ENCODE results near the gene CTTNBP2NL.
"Not testable (repeated sequence)": the region's sequence is repeated elsewhere in the genome, so short reads cannot be mapped to it uniquely, and the experiment has no call there.

Gene CTTNBP2NL

DNA sequence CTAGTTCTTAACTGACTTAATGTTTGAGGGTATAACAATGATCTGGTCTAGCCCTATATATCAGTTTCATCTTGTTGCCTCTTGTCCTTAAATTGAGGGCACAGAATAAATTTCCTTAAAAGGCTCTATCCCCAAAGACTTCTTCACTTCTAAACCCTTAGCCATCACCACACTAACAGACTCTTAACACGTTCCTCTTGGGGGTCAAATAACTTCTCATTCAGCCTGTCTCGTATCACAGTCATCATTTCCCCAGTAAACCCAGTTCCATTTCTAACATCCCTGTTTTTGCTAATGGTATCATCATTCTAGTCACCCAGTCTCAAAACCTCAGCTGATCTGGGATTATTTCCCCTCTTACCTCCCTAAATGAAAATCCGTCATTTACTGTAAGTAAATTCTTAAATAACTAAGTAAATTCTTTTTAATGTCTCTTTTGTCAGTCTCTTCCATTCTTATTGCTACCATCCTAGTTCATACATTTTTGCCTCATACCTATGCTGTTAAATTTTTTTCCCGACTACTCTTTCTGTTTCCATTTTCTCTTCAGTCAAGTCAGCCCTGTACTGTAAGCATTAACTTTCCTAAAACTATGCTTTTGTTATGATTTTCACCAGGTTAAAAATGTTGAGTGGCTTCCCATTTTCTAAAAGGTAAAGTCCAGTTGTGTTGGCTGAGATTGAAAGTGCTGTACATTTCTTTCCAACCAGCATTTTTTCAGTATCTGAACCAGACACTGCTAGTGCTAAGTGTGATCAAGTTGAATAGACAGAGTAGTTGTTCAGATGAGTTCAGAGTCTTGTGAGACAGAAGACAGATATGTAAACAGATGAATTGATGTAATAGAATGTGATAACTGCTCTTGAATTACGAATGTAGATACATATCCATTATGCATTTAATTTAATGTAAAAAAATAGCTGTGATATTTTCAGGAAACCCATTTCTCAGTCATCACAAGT lies 6.9 kb downstream of the CTTNBP2NL start:
- TF ChIP-seq, protein P1, sequence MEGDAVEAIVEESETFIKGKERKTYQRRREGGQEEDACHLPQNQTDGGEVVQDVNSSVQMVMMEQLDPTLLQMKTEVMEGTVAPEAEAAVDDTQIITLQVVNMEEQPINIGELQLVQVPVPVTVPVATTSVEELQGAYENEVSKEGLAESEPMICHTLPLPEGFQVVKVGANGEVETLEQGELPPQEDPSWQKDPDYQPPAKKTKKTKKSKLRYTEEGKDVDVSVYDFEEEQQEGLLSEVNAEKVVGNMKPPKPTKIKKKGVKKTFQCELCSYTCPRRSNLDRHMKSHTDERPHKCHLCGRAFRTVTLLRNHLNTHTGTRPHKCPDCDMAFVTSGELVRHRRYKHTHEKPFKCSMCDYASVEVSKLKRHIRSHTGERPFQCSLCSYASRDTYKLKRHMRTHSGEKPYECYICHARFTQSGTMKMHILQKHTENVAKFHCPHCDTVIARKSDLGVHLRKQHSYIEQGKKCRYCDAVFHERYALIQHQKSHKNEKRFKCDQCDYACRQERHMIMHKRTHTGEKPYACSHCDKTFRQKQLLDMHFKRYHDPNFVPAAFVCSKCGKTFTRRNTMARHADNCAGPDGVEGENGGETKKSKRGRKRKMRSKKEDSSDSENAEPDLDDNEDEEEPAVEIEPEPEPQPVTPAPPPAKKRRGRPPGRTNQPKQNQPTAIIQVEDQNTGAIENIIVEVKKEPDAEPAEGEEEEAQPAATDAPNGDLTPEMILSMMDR (IDR thresholded peaks at IDR 0.05): no peak
- no peak overlapping the region for H3K27ac ChIP-seq

DNA sequence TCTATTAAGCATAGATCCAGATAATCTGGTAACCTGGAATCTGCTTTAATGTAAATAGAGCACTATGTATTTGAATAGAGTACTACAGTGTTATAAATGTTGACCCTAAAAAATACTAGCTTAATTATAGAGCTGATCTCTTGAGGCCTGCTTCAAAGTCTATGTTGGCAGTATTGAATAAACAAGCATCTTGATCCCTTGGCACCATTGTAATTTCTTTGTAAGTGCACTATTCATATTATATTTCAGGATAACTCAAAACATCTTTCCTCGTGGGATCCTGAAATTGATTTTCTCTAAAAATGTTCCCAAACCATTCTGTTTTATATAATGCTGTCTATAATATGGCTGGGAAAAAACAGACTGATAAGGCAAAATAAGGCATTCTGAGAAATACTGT lies 10.8 kb downstream of the CTTNBP2NL start:
- TF ChIP-seq, protein P1 (IDR thresholded peaks at IDR 0.05): no peak
- no peak for TF ChIP-seq ZFX (IDR thresholded peaks at IDR 0.05; ENCODE audit: borderline replicate concordance)
- no peak overlapping the region for H3K27ac ChIP-seq

DNA sequence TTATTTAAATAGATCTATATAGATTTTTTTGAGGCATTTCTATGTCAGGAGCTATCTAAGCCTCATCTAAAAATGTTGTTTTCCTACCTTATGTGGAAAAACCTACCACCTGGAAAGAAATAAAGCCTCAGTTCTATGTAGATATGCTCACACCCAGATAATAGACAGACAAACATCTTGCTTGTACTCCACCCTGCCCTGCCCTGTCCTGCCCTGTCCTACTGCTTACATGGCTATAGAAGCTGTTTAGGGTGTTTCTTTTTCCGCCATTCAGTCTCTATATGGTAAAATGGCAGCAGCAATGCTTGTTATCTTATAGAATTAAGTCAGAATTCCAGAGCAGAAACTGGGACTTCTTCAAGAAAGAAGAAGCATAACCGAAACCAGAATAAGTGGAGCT lies 13.4 kb downstream of the CTTNBP2NL start:
- no peak for TF ChIP-seq ZFX (IDR thresholded peaks at IDR 0.05; ENCODE audit: borderline replicate concordance)
- TF ChIP-seq, protein P1 (IDR thresholded peaks at IDR 0.05): no peak
- H3K27ac ChIP-seq: no peak overlapping the region

DNA sequence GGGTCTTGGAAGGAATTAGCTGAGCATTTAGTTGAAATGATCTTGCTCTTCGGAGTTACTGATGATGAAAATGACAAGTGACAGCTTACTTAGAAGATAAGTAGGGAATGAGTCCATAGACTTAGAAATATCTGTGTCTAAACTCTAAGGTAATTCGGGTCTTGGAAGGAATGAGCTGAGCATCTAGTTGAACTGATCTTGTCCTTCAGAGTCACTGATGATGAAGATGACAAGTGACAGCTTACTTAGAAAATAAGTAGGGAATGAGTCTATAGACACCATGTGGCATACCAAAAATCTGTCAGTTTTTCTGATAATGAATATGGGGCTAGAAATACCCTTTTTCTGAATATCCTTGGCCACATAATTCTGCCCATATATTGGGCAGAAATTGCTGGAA lies 14.7 kb downstream of the CTTNBP2NL start:
- H3K27ac ChIP-seq: no peak overlapping the region
- TF ChIP-seq, protein P1 (IDR thresholded peaks at IDR 0.05): no peak
- TF ChIP-seq ZFX (IDR thresholded peaks at IDR 0.05; ENCODE audit: borderline replicate concordance): no peak

DNA sequence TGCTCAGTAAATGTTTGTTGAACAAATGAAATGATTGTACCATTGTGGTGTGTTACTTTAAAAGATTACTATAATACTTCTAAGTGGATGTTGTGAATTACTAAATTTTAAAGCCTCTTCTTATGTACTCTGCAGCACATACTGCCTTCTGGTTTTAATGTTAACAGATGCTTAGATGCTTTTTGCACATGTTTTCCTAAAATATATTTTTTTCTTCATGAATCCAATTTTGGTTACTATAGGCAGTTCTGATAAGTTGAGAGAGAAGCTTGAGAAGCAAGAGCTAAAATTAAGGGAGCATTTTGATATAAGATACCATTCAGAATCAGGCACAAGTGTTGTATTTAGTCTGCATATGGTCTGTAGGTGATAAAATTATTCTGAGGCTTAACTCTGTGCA lies 21.3 kb downstream of the CTTNBP2NL start:
- TF ChIP-seq, protein P1 (IDR thresholded peaks at IDR 0.05): no peak
- TF ChIP-seq ZFX (IDR thresholded peaks at IDR 0.05; ENCODE audit: borderline replicate concordance): no peak
- no peak overlapping the region for H3K27ac ChIP-seq

DNA sequence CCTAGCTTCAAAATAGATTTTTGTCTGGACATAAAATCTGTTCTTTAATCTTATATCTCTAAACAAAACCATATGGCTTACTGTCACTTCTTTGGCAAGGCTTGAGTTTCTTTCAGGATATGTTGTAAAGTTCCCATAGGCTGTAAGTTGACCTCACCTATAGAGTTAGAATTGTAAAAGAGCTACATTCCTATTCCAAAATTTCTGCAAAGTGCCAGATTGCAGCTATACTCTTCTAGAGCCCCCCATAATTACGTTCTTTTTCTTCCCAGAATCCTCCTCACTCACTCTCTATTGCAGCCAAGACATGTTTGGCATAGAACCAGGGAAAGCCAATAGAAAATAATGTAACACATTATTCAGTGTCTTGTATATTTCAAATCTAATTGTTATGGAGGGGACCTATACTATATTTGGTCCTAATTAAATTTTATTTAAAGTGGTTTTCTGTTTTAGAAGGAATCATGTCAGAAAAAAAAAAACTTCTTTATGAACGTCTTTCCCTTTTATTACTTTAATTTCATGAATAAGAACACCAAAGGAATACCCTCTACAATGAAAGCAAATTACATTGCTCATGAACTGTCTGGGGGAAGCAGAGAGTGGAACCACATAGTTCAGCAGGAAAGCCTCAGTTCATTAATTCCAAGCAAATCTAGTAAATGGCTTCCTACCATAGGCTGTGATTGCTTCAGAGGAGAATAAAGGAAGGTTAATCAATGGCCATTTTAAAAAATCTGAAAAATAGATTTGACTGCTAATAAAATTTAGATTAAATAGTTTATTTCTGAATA lies 22.3 kb downstream of the CTTNBP2NL start:
- no peak for TF ChIP-seq ZFX (IDR thresholded peaks at IDR 0.05; ENCODE audit: borderline replicate concordance)
- TF ChIP-seq, protein P1 (IDR thresholded peaks at IDR 0.05): no peak
- H3K27ac ChIP-seq: no peak overlapping the region

DNA sequence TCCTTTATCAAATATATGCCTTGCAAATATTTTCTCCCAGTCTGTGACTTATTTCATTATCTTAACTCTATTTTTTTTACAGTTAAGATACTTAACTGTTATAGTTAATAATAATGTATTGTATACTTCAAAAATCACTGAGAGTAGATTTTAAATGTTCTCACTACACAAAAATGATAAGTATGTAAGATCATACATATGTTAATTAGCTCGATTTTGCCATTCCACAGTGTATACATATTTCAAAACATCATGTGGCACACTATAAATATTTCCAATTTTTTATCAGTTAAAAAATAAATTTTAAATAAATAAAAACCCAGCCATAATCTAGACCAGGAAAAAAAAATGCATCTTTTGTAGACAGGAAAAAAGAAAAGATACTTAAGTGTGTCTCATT lies 27.2 kb downstream of the CTTNBP2NL start:
- TF ChIP-seq, protein P1 (IDR thresholded peaks at IDR 0.05): no peak
- no peak for TF ChIP-seq ZFX (IDR thresholded peaks at IDR 0.05; ENCODE audit: borderline replicate concordance)

DNA sequence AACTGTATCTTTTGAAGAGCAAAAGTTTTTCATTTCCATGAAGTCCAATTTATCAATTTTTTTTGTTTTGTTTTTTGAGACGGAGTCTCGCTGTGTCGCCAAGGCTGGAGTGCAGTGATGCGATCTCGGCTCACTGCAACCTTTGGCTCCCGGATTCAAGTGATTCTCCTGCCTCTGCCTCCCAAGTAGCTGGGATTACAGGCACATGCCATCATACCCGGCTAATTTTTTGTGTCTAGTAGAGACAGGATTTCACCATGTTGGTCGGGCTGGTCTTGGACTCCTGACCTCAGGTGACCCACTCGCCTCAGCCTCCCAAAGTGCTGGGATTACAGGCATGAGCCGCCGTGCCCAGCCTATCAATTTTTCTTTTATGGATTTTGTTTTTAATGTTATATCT lies 27.7 kb downstream of the CTTNBP2NL start:
- H3K27ac ChIP-seq: not testable (repeated sequence)

More for the DNA sequence above, 27.2 kb downstream of the CTTNBP2NL start:
- no peak overlapping the region for H3K27ac ChIP-seq

All from 22Rv1 (cell line).